NCI-H1105 (cell line): Measurements from ENCODE around the gene ADGRE1.

Experiments
- DNase-seq: peaks from one replicate; lab custom pipeline; 2025; lab: John Stamatoyannopoulos, UW

The ADGRE1 gene

DNA sequence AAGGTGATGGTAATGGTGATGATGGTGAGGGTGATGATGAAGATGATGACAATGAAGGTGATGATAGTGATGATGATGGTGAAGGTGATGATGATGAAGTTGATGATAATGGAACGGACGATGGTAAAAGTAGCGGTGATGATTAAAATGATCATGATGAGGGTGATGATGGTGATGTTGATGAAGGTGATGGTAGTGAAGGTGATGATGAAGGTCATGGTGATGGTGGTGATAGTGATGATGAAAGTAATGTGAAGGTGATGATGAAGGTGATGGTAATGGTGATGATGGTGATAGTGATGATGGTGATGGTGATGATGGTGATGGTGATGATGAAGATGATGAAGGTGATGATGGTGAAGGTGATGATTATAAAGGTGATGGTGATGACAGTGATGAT, 67.7 kb downstream of the ADGRE1 start:
- DNase-seq: no peak

DNA sequence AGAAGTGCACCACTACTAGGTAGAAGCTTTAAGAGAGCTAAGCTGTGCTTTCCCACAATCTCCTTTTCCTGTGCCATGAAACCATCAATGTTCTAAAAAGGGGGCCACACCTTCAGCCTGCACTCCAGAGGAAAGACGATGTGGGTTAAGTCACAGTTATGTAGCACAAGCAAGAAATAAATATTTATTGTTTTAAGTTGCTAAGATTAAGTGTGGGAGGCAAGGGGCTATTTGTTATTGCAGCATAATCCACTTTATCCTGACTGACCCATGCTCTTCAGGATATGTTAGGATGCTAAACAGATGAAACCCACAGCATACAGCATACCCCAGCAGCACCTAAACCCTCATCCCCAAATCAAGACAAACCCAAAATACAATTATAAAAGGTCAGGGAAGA, 69.2 kb downstream of the ADGRE1 start:
- DNase-seq: no peak

DNA sequence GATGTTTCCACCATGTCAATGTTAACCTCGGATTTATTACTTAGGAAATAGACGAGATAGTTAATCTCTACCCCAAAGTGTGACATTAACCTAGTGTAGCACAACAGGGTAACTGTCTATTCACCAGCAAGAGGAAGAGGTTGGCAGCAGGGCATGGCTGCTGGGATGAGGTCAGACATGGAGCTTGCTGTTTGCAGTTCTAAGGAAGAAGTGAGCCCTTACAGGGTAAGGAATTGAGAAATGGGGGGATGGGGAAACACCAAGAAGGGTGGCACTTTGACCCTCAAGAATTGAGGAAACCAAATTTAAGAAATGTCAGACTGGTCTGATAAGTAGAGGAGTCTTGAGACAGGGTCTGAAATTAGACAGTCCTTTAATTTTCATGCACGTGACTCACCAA, 71.4 kb downstream of the ADGRE1 start:
- DNase-seq: no peak

DNA sequence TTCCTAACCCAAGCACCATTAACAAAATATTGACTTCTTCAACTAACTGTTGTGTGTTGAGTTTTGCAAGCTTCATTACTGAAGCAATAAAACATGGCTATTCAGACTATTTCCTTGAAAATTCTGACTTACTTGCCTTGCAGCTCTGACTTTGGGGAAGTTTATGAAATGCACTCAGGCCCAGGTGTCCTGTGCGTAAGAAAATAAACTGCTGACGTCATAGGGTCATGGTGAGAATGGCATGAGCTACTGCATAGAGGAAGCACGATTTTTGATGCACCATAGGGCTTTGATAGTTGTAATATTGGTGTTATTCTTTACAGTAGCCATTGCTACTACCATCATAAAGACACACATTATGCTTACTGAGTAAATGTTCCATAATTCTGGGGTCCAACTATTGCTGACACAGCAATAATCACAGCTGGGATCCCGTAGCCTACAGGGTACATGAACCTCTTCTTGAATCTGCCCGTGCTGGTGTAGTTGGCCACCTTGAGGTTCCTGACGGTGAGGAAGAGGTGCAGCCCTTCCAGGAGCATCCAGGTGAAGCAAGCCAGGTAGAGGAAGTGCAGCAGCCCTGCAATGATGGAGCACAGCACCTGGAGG, 76.0 kb downstream of the ADGRE1 start:
- no peak for DNase-seq

DNA sequence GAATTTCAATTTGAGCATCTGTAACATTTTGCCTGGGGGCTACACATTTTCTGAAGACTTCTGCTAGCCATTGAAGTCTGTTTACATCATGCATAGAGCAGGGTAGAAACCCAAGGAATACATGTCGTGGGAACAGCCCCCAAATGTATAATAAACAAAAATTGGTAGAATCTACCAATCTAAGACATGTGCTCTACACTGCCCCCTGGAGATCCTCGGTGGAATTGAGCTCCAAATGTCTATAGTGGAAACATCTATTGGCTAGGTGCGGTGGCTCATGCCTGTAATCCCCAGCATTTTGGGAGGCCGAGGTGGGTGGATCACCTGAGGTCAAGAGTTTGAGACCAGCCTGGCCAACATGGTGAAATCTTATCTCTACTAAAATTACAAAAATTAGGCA, 76.6 kb downstream of the ADGRE1 start:
- DNase-seq: no peak

GRCh38 chr19:6967967-6968366, 80.6 kb downstream of the ADGRE1 start:
- DNase-seq: no peak

GRCh38 chr19:6969490-6969889, 82.1 kb downstream of the ADGRE1 start:
- DNase-seq: no peak

DNA sequence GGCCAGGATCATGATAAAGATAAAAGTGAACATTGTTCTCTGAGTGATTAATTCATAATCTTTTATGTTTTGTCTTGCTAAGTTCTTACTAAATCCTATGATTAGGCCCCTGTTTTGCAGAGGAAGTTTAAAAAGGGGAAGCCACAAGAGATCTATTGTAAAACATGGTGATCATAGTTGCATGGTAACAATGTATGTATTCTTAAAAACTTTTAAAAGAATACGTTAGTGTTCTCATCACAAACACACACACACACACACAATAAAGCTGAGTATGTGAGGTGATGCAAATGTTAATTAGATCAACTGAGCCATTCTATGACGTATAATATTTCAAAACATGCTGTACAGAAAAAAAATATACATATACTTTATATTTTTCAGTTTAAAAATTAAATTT, 82.6 kb downstream of the ADGRE1 start:
- DNase-seq: no peak

DNA sequence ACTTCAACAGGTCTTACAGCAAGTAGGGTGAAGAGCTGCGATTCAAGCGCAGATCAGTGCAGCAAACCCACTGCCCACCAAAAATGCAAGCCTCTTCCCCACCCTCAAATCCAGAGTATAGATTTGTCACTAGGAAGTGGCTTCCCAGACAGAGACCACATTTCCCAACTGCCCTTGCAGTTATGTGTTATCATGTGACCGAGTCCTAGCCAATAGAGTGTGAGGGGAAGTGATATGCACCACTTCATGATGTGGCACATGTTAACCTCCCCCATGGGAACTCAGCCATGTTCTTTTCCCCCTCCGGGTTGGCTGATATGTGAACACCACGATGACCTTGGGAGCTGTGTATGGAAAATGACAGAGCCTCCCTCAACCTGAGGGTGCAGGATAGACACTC, 83.1 kb downstream of the ADGRE1 start:
- DNase-seq: no peak

DNA sequence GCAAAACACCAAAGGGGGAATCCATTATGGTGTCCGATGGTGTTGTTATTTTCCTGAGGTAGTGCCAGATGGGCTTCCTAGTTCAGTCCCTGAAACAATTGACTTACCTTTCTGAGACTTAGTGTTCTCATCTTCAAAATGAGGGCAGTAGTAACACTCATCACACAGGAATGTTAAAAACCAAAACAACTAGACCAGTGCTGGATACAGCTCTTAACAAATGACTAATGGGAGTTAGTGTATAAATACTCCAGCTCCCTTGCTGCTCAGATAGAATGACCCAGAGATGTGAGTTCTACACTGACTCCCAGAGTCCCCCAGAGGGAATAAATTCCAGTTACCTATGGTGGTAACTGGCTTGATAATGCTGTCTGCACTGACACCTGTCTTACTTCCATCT, 84.0 kb downstream of the ADGRE1 start:
- no peak for DNase-seq

- DNase-seq: no peak
Observed at GRCh38 chr19:6976197-6976596, 88.8 kb downstream of the ADGRE1 start.

DNA sequence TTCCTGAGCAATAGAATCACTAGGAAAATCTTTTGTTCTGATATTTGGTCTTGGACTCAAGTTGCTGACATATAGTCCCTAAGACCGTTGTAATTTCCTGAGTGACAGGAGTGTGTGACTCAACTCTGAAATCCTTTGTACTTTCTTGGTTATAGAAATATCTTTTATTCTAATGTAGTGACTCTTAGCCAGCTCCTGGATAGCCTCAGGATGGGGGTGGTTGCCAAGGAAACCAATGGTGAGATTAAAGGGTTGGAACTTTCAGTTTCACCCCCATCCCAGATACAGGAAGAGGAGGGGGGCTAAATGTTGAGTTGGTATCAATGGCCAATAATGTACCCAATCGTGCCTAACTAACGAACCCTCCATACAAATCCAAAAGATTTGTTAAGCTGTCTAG, 92.0 kb downstream of the ADGRE1 start:
- DNase-seq: no peak

GRCh38 chr19:6983448-6983847, 96.1 kb downstream of the ADGRE1 start:
- DNase-seq: no peak

DNA sequence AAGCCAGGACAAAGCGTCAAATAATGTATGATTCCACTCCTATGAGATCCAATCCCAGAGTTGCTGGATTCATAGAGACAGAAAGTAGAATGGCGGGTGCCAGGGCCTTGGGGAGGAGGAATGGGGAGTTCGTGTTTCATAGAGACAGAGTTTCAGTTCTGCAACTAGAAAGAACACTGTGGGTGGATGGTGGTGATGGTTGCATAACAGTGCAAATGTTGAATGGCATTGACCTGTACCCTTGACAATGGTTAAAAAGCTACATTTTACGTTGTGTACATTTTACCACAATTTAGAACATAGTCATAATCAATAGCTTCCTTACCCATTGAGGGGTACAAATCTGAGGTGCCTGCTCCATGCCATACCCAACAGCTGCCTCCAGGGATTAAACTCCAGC, 100.5 kb downstream of the ADGRE1 start:
- DNase-seq: no peak

DNA sequence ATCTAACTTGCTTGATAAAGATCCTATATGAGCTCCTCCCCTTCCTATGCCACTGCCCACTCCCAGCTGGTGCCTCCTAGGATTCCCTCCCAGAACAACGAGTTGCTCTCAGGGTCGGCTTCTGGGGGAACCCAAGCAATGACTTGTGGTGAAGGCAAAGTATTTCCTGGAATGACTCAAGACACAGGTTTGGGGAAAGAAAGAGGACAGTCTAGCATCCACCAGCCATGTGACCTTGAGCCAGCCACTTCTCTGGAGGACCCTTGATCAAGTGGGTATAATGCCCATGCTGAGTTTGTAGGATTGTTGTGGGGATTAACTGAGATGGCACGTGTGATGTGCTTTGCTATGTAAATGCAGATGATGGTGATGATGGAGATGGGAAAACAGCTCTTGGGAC, 100.9 kb downstream of the ADGRE1 start:
- DNase-seq: no peak
